ENCODE data around the gene NCOR2. TPM values are rescaled to one million over a fixed set of nuclear protein-coding genes. Genes with fewer than 3 reads are reported as not detected.
A peak's percentile ranks its signal among the peaks of the same experiment; 100 is the strongest.

The NCOR2 gene
- total and polyA plus RNA-seq, 10 of the 15 experiments (the other 5 are each of a cell fraction or from before 2014, with no cell fraction given): 0.43 to 179 (median 14.9) TPM

DNA sequence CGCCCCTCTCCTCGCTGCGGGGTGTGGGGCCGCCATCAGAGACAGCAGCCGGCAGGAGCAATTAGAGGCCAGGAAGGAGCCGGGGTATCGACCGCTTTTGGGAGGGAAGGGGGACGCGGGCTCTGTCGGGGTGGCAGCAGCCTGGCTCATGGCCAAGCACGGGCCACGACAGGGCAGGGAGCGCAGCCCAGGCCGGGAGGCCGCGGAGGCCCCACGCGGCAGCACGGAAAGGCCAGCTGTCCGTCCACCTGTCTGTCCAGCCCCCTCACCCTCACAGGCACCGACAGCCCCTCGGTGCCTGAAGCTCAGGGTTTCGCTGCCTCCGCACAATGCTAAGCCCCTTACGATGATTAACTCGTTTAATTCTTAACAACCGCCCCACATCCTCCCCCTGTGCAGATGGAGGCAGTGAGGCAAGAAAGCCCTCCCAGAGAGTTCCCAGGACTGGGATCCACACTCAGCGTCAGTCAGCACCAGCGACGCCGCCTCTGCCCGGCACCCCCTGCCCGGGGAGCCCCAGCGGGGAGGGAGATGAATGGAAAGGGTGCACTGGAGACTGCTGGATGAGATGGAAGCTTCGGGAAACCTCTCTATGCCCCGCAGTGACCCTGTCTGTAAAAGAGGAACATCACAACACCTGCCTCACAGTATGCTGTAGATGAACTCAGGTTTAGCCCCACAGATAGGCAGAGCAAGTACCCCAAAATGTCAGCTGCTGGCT is 23.7 kb downstream of the NCOR2 start:
- Histone ChIP-seq H3K27ac (ENCODE audit: control insufficient read depth, insufficient read depth) (peak overlapping the region; percentile 20; the same call in 1 of the 2 replicates), H3K79me2 (ENCODE audit: control insufficient read depth, insufficient read depth, low read length) (peaks cover 78% of the 10 kb centered on the region), H3K4me1 (ENCODE audit: control insufficient read depth, insufficient read depth, low read length) (peaks cover 58% of the 10 kb centered on the region), H3K9me3 (replicated peaks; ENCODE audit: control insufficient read depth, insufficient read depth, low read length) (no peaks in the 10 kb centered on the region), H3K4me3 (no peak overlapping the region), H3K27me3 (replicated peaks in 1 of 2; ENCODE audit: control insufficient read depth in 2 of 2, insufficient read depth in 2 of 2, low read length in 1 of 2) (no peaks in the 10 kb centered on the region), H3K36me3 (ENCODE audit: control insufficient read depth in 2 of 2, insufficient read depth in 2 of 2, low read length in 1 of 2) (peaks cover 7 to 8% of the 10 kb centered on the region in 2 experiments; a peak in 3 of 4 replicates), H2AFZ (ENCODE audit: control insufficient read depth, low read depth, low read length) (no peak overlapping the region), H4K20me1 (ENCODE audit: control insufficient read depth, insufficient read depth) (peaks cover 2% of the 10 kb centered on the region; the same call in 1 of the 2 replicates), H3K9ac (ENCODE audit: control insufficient read depth, insufficient read depth, low read length) (no peak overlapping the region), H3K4me2 (ENCODE audit: control insufficient read depth, insufficient read depth) (peak overlapping the region; percentile 89)
- ATAC-seq: no peak
- ChIA-PET POLR2A (interaction anchor here (1.6 to 2.3 kb wide), 2 partner anchors 20 to 22 kb away, joined by 4 to 5 read pairs; no protein-coding TSS in a partner anchor), RAD21 (ENCODE audit: unreplicated experiment) (interaction anchor here (0.6 kb wide), 1 partner anchor 20 kb away, joined by 3 read pairs; no protein-coding TSS in a partner anchor), SMC1A (ENCODE audit: uncharacterized antibody, unreplicated experiment) (interaction anchor here (0.7 to 2.8 kb wide), 4 partner anchors 14 to 43 kb away, joined by 3 to 20 read pairs (median 4); no protein-coding TSS in a partner anchor), CTCF (interaction anchor here (1.5 kb wide), 1 partner anchor 9 kb away, joined by 3 read pairs; no protein-coding TSS in a partner anchor)
- in situ Hi-C loops (cut with MboI): no loop called here
- DNase-seq (ENCODE audit: low read depth, low spot score): no peak
- intact Hi-C loops (cut with micrococcal nuclease; ENCODE audit: unreplicated experiment): loop anchor here (2.0 kb wide), 1 partner anchor 23 kb away; the partner anchor contains the start of gene NCOR2
- BruUV-seq (replicated peaks): no TSS peak
- FAIRE-seq: no peak
- TF ChIP-seq SMARCA5 (IDR thresholded peaks at IDR 0.05): no peak
- 93% methylated on average over 32 of the region's 37 CpGs for WGBS (ENCODE audit: insufficient coverage, insufficient replicate concordance, low lambda C conversion rate, missing lambda C conversion rate)

DNA sequence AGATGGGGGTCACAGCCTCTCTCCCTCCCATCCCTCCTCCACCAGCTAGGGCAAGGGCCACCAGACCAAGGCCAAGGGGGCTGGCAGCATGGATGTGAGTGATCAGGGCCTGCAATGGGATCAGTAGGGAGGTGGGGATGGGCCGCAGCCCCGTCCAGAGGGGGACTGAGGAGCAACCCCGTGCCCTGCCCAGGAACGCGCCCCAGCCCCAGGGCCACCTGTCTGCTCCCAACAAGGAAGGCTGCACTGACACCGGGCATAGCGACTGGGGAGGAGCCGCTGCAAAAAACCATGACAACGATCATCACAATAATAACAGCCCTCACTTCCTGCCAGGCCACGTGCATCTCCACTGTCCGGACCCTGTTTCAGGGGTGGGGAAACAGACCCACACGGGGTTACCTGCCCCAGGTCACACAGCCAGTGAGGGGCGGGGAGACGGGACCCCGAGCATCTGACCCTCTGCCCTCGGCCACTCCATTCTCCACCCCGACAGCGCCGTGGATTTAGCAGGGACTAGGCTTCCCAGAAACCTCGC is 24.3 kb downstream of the NCOR2 start:
- peaks cover 4 to 7% of the 10 kb centered on the region in 2 experiments; a peak in 3 of 4 replicates for H3K36me3 ChIP-seq (ENCODE audit: control insufficient read depth in 2 of 2, insufficient read depth in 2 of 2, low read length in 1 of 2)
- H3K9me3 ChIP-seq (replicated peaks; ENCODE audit: control insufficient read depth, insufficient read depth, low read length): no peaks in the 10 kb centered on the region
- H4K20me1 ChIP-seq (ENCODE audit: control insufficient read depth, insufficient read depth): peaks cover 2% of the 10 kb centered on the region; the same call in 1 of the 2 replicates
- ChIA-PET SMC1A (ENCODE audit: uncharacterized antibody, unreplicated experiment) (interaction anchor here (1.2 to 1.4 kb wide), 2 partner anchors 13 to 26 kb away, joined by 3 read pairs; no protein-coding TSS in a partner anchor), POLR2A (no interaction called here), CTCF (no interaction called here), RAD21 (ENCODE audit: unreplicated experiment) (interaction anchor here (0.6 kb wide), 1 partner anchor 21 kb away, joined by 3 read pairs; no protein-coding TSS in a partner anchor)
- in situ Hi-C loops (cut with MboI) (no loop called here), intact Hi-C loops (cut with micrococcal nuclease; ENCODE audit: unreplicated experiment) (no loop called here)
- no peaks in the 10 kb centered on the region for H3K27me3 ChIP-seq (replicated peaks in 1 of 2; ENCODE audit: control insufficient read depth in 2 of 2, insufficient read depth in 2 of 2, low read length in 1 of 2)
- 70% methylated on average over 20 of the region's 20 CpGs for WGBS (ENCODE audit: insufficient coverage, insufficient replicate concordance, low lambda C conversion rate, missing lambda C conversion rate)
- TF ChIP-seq, protein P1, sequence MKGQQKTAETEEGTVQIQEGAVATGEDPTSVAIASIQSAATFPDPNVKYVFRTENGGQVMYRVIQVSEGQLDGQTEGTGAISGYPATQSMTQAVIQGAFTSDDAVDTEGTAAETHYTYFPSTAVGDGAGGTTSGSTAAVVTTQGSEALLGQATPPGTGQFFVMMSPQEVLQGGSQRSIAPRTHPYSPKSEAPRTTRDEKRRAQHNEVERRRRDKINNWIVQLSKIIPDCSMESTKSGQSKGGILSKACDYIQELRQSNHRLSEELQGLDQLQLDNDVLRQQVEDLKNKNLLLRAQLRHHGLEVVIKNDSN (IDR thresholded peaks at IDR 0.05; ENCODE audit: borderline replicate concordance, extremely low read length, insufficient read depth, low read depth, low read length): peak; percentile 45
- TF ChIP-seq SREBF2 (IDR thresholded peaks at IDR 0.05; ENCODE audit: low read length) (no peak), MXI1 (IDR thresholded peaks at IDR 0.05; ENCODE audit: low read depth, low read length) (peak; percentile 45; the same call in 1 of the 2 replicates)
- TF ChIP-seq, protein P2, sequence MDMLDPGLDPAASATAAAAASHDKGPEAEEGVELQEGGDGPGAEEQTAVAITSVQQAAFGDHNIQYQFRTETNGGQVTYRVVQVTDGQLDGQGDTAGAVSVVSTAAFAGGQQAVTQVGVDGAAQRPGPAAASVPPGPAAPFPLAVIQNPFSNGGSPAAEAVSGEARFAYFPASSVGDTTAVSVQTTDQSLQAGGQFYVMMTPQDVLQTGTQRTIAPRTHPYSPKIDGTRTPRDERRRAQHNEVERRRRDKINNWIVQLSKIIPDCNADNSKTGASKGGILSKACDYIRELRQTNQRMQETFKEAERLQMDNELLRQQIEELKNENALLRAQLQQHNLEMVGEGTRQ (IDR thresholded peaks at IDR 0.05; ENCODE audit: borderline replicate concordance, low read depth, low read length): no peak
- no TSS peak for BruUV-seq (replicated peaks)
- ATAC-seq: no peak
- no peak overlapping the region for H2AFZ ChIP-seq (ENCODE audit: control insufficient read depth, low read depth, low read length)
- H3K4me2 ChIP-seq (ENCODE audit: control insufficient read depth, insufficient read depth): peak overlapping the region; percentile 89
- no peak for DNase-seq (ENCODE audit: low read depth, low spot score)
- peaks cover 77% of the 10 kb centered on the region for H3K79me2 ChIP-seq (ENCODE audit: control insufficient read depth, insufficient read depth, low read length)
- no peak overlapping the region for H3K9ac ChIP-seq (ENCODE audit: control insufficient read depth, insufficient read depth, low read length)
- FAIRE-seq: no peak
- H3K4me1 ChIP-seq (ENCODE audit: control insufficient read depth, insufficient read depth, low read length): peaks cover 56% of the 10 kb centered on the region
- H3K27ac ChIP-seq (ENCODE audit: control insufficient read depth, insufficient read depth): no peak overlapping the region
- no peak overlapping the region for H3K4me3 ChIP-seq
